ENCODE results near the gene STX19. TPM values are rescaled to one million over a fixed set of nuclear protein-coding genes. Genes with fewer than 3 reads are reported as not detected.

STX19 gene
- not detected for total RNA-seq
- long read RNA-seq: 0 reads

DNA sequence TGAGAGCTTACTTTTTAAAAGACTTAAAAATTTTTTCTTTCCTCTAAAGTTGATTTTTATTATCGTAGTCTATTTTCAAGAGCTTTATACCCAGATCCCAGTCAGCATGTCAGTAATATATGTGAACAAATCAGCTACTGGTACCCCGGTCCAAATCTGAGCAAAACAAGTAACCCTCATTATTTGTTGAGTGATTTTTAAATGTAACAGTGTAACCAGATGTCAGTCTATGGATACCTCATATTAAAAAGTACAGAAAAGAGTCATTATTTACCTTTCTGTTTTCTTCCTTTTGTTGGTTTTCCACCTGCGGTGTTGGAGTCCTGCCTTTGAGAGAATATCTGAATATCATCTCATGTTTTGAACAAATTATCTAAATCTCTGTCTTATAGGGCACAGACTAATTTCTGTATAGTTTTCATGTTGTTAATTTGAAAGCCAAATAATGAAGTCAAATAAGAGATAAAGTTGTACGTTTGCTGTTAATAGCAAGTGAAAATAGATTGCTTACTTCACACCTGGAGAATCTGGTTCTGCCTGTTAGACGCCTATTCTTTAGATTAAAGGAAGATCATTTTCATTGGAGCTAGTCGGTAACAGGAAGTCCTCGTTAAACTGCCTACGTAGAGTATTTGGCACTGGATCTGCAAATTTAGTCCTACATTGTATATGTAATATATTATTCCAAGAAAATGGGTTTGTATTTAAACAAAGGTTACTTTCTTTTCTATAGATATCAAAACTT lies at the start of gene STX19:
Gene STX19 (minus strand): TSS at position 505 of the 745 bp plus-strand sequence. CDS start 13,328 bp downstream, outside the sequence.
- DNase-seq (ENCODE audit: missing footprints) (no peak), ATAC-seq (no peak)
- intact Hi-C loops (cut with DNase I): no loop called here

- ATAC-seq: no peak
- intact Hi-C loops (cut with DNase I): no loop called here
These were observed 47.7 kb upstream of the STX19 start for GRCh38 chr3:94076055-94076454.

GRCh38 chr3:94071713-94072284 lies 43.4 kb upstream of the STX19 start:
- intact Hi-C loops (cut with DNase I): no loop called here
- ATAC-seq: no peak
- no peak for DNase-seq (ENCODE audit: missing footprints)

More at GRCh38 chr3:94076055-94076454, 47.7 kb upstream of the STX19 start:
- no peak for DNase-seq (ENCODE audit: missing footprints)

DNA sequence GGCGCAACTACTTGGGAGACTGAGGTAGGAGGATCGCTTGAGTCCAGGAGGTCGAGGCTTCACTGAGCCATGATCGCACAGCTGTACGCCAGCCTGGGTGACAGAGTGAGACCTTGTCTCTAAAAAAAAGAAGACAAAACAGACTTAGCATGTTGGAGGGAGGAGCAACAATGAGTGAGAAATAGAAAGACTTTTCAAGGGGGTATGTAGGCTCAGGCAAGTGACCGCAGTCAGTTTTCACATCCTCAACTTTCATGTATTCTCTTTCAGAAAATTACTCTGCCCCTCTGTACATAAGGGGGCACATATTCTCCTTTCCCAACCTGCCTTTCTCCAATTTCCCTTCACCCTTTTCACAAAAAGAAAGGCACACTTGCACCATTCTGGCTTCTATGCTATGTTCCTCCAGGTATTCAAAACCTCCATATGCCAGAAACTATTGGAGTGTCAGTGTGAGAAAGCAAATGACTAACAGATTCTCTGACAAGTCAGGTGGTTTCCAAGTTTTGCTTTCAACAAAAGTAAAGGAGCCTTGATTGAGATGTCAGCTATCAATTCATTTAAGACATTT lies 42.0 kb upstream of the STX19 start:
- ATAC-seq (no peak), DNase-seq (ENCODE audit: missing footprints) (no peak)
- intact Hi-C loops (cut with DNase I): no loop called here

DNA sequence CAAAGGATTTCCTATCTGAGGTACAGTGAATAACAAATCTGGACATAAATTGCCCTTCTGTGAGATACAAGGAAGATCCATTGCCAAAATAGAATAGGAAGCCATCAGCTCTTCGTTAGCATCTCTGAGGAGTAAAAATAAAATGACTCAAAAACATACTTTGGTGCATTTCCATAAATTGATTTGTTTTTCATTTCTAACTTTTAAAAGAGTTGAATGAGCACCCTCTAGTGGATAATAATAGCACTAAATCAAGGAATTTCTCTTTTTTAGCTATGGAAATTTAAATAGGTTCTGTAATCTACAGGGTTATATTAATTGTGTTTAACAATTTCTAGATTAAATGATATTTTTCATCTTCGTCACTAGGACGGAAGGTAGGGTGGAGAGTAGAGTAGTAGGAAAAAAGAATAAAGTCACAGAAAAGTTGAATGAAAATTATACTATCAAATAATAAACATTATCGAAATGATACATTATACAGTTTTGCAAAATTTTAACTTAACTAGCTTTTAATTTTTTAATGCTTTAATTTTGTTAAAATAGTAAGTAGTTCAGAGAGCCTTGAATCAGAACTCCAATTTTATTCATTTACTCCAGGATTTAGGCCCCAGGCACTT lies 40.9 kb upstream of the STX19 start:
- intact Hi-C loops (cut with DNase I): loop anchor here (5.0 kb wide), 1 partner anchor 162 kb away; no protein-coding TSS in a partner anchor
- no peak for ATAC-seq
- no peak for DNase-seq (ENCODE audit: missing footprints)

- DNase-seq (ENCODE audit: missing footprints): no peak
- intact Hi-C loops (cut with DNase I): loop anchor here (5.0 kb wide), 1 partner anchor 160 kb away; no protein-coding TSS in a partner anchor
- ATAC-seq: no peak
These were observed 38.4 kb upstream of the STX19 start for GRCh38 chr3:94066506-94067500.

DNA sequence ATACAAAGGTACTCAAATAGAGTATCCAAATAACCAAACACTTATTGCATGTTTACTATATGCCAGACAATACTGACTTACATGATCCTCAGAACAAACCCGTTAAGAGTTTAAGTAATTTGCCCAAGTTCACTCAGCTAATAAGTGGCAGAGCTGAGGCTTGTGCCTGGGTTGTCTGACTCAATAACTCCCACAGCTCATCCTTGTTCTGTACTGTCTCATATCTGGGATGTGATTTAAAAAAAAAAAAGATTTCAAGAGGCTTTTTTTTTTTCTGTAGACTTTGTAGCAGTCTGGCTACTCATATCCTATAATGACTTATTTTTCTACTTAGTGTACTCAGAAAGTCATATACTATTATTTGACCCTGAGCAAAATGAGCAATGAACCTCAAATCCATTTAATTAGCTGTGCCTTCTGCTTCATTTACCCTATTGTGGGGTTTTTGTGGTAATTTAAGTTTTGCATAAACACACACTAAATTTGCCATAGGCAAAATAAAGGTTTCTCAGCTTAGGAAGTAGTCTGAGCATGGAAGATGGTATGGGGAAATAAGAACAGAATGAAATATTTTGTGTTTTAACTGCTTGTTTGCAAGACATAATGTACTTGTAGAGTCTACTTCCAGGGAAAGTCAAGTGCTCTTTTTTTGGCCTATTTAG lies 37.6 kb upstream of the STX19 start:
- DNase-seq (ENCODE audit: missing footprints) (no peak), ATAC-seq (no peak)
- intact Hi-C loops (cut with DNase I): loop anchor here (5.0 kb wide), 1 partner anchor 159 kb away; no protein-coding TSS in a partner anchor

DNA sequence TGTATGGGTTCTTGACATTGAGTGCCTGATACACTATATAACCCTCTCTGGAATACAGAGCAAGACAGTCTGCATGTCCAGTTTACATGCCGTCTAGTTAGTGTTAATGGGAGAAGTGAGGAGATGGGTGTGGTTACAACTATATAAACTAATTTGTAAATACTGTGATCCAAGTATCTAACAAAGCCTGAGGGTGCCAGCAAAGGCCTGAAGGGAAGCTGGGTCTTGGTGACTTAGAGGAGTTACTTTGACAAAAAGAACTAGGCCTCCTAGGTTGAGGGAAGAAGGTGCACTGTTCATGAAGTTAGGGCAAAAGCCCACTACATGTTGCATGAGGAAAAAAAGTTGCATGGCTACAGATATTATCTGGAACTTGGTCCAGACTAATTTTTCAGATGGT lies 36.7 kb upstream of the STX19 start:
- intact Hi-C loops (cut with DNase I): loop anchor here (5.0 kb wide), 1 partner anchor 158 kb away; no protein-coding TSS in a partner anchor
- ATAC-seq: no peak
- DNase-seq (ENCODE audit: missing footprints): no peak

- intact Hi-C loops (cut with DNase I): no loop called here
- ATAC-seq (no peak), DNase-seq (ENCODE audit: missing footprints) (no peak)
These were observed 36.0 kb upstream of the STX19 start for GRCh38 chr3:94064243-94064860.

- intact Hi-C loops (cut with DNase I): loop anchor here (2.0 kb wide), 1 partner anchor 59 kb away; no protein-coding TSS in a partner anchor
- DNase-seq (ENCODE audit: missing footprints) (no peak), ATAC-seq (no peak)
These were observed 35.2 kb upstream of the STX19 start for GRCh38 chr3:94063496-94064119.

DNA sequence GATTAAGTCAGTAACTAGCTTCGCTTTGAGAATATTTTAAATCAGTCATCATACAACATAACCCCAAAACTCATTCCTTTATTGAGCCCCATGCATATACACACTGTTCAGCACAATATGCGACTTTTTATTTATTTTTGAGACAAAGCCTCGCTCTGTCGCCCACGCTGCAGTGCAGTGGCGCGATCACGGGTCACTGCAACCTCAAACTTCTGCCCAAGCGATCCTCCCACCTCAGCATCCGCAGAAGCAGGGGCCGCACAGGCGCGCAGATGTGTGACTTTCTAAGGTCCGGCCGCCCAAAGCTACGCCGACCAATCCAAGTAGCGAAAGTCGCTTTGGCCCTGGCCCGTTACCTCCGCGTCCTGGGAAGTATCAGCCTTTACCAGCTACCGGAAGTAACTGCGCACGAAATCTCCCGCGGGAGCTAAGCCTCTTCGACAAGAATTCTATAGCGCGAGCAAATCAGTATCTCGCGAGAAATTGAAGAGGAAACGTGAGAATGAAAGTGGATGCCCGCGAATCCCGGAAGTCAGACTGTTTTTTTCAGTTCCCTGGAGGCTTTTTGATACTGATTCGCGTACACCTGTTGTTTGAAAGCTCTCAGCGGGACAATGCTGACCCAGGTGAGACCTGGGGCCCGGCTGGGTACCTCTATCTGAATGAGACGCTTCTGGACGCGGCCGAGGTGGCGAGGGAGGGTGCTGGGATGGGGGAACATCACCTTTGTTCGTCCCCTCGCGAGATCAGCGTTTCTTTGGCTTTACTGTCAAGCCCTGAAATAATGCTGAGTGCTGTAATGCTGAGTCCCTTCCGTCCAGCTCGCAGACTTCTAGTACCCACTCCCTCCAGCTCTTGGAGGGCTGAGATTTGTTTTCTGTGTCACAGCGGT lies 34.4 kb upstream of the STX19 start, which contains the start of the genes DHFR2 and NSUN3:
Gene DHFR2 (minus strand): TSS at position 404 of the 892 bp plus-strand sequence. CDS start 1,405 bp downstream, outside the sequence.
Gene NSUN3 (plus strand): TSS at position 549 of the 892 bp plus-strand sequence. CDS start 66 bp downstream, at position 615.
- ATAC-seq (peak; percentile 96), DNase-seq (ENCODE audit: missing footprints) (peak; percentile 94)
- intact Hi-C loops (cut with DNase I): loop anchor here (2.0 kb wide), 1 partner anchor 58 kb away; no protein-coding TSS in a partner anchor

DNA sequence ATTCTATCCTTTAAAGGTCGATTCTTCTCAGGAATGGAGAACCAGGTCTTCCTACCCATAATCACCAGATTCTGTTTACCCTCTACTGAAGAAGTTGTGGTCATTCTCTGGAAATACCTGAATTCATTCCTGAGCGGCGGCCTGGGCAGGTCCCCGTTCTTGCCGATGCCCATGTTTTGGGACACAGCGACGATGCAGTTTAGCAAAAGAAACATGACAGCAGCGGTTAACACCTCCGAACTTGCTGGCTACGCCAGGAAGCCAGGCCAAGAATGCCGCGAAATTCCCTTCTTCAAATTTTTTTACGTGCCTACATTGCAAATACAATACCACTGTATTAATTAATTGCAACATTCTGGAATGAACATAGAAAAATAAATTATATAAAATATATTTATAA lies 32.9 kb upstream of the STX19 start:
- intact Hi-C loops (cut with DNase I): no loop called here
- ATAC-seq (no peak), DNase-seq (ENCODE audit: missing footprints) (no peak)

GRCh38 chr3:94050546-94050945 lies 22.1 kb upstream of the STX19 start:
- DNase-seq (ENCODE audit: missing footprints): no peak
- no peak for ATAC-seq
- intact Hi-C loops (cut with DNase I): no loop called here

DNA sequence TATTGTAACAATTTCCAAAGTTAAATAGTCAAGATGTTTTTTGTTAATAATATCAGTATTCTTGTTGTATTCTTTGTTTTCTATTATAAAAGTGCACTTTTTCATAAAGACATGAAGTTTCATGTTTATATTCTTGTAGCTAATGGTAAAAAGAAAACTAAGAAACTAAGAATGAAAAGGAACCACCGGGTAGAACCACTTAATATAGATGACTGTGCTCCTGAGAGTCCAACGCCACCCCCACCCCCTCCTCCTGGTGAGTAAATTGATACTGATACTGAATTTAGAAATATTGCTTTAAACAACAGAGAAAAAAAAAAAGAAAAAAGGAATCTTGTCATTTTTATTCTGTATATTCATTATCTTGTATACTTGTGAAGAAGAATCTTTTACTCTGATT lies 20.9 kb upstream of the STX19 start:
- intact Hi-C loops (cut with DNase I): no loop called here
- DNase-seq (ENCODE audit: missing footprints): no peak
- no peak for ATAC-seq

DNA sequence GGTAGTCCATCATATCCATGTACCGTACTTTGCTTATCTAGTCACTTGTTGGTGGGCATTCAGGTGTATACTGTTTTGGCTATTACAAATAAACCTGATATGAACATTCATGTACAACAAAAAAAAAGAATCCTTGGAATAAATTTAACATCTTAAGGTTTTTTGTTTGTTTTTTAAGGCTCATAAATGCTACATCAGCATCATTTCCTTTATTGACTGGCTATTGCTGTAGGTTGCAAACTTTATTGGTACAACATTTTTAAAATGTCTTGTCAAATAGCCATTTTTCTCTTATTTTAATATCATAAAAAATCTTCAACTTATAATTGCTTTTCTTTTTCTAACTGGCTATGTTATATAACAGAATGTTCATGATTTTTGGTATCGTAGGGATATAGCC lies 18.1 kb upstream of the STX19 start:
- DNase-seq (ENCODE audit: missing footprints) (no peak), ATAC-seq (no peak)
- intact Hi-C loops (cut with DNase I): no loop called here
